Left lung (tissue), 10 donors: Measurements from ENCODE around the gene CAMLG. TPM values are rescaled to one million over a fixed set of nuclear protein-coding genes. Genes with fewer than 3 reads are reported as not detected.
"Not testable (repeated sequence)": the region's sequence is repeated elsewhere in the genome, so short reads cannot be mapped to it uniquely, and the experiment has no call there.

Source experiments
- ATAC-seq: fragments of 200-7000 bp; cut with Tn5 transposase; one replicate; pipeline ENCODE4 v1.9.1; 2020; ENCODE audit warnings: moderate library complexity
- DNase-seq, 4 donors: peaks; one replicate each; pipeline ENCODE4 v3.0.0-alpha.2; 2013 to 2020
- H3K27ac ChIP-seq, 2 donors: fragments of 200-600 bp; sonication (generic) in 1 of 2; one replicate each; pipeline versions ENCODE4 v1.5.0 to v1.8.0; 2020 to 2021
- H3K27me3 ChIP-seq, 2 donors: fragments of 200-600 bp; sonication (generic) in 1 of 2; one replicate each; pipeline versions ENCODE4 v1.5.0 to v1.8.0; 2020 to 2021
- H3K36me3 ChIP-seq, 2 donors: fragments of 200-600 bp; sonication (generic) in 1 of 2; one replicate each; pipeline versions ENCODE4 v1.5.0 to v1.8.0; 2020 to 2021
- H3K4me1 ChIP-seq, 2 donors: fragments of 200-600 bp; one replicate each; pipeline ENCODE4 v1.8.0; 2021
- H3K4me3 ChIP-seq, 2 donors: fragments of 200-600 bp; sonication (generic) in 1 of 2; one replicate each; pipeline versions ENCODE4 v1.5.0 to v1.8.0; 2020 to 2021; ENCODE audit warnings: mild to moderate bottlenecking in 1 of 2
- H3K9me3 ChIP-seq, 2 donors: fragments of 200-600 bp; sonication (generic) in 1 of 2; one replicate each; pipeline versions ENCODE4 v1.5.0 to v1.8.0; 2020 to 2021
- CTCF ChIP-seq, 2 donors: fragments of 200-600 bp; sonication (generic) in 1 of 2; IDR thresholded peaks; one replicate each; pipeline versions ENCODE4 v1.5.0 to v1.8.0; 2021; ENCODE audit warnings: antibody characterized with exemption in 2 of 2
- intact Hi-C, 2 donors: fragments of 100-400 bp; cut with DNase I; formaldehyde crosslinking; loops; one replicate each; pipeline versions ENCODE4 v1.11.2 to v1.14.2; 2022
- polyA plus RNA-seq, 6 donors: library from polyadenylated mRNA; unstranded; fragments of 120-200 nt; gene quantifications; one replicate each; pipeline ENCODE4 v1.2.1, GENCODE V29; 2013; ENCODE audit not compliant: insufficient read length in 6 of 6
- total RNA-seq, 2 donors: library from RNA; stranded (reverse); fragmentation: NEBNext Ultra II Directional; extraction: Animal tissue kit (Norgen Biotek cat#: 25700); gene quantifications; one replicate each; pipeline ENCODE4 v1.2.1, GENCODE V29; 2021
- donor health status: DM: no; HTN: yes; CAD: no.
- donor health status: DM: no; HTN: no; CAD: no.

Gene CAMLG
- total and polyA plus RNA-seq, 8 donors, result 23.6 to 71.6 (median 67.6) TPM

- peaks cover 0 to 99% of the 10 kb centered on the region in 2 donors for H3K36me3 ChIP-seq
- no peaks in the 10 kb centered on the region for H3K9me3 ChIP-seq
- TF ChIP-seq CTCF (IDR thresholded peaks at IDR 0.05), result no peak
- no peaks in the 10 kb centered on the region for H3K4me1 ChIP-seq
- ATAC-seq (no peak), DNase-seq (no peak)
- H3K4me3 ChIP-seq, result no peak overlapping the region
- H3K27me3 ChIP-seq, result no peaks in the 10 kb centered on the region
- intact Hi-C loops, result no loop called here
- H3K27ac ChIP-seq, result no peak overlapping the region
Measured at GRCh38 chr5:134714120-134714519, 24.2 kb upstream of the CAMLG start.

- no peaks in the 10 kb centered on the region for H3K4me1 ChIP-seq
- H3K9me3 ChIP-seq, result no peaks in the 10 kb centered on the region
- no peak overlapping the region for H3K4me3 ChIP-seq
- H3K27me3 ChIP-seq, result no peaks in the 10 kb centered on the region
- H3K36me3 ChIP-seq, result peaks cover 0 to 99% of the 10 kb centered on the region in 2 donors
- intact Hi-C loops, result no loop called here
- no peak for TF ChIP-seq CTCF (IDR thresholded peaks at IDR 0.05)
- H3K27ac ChIP-seq, result no peak overlapping the region
- ATAC-seq, result no peak
- DNase-seq, result no peak
Measured at GRCh38 chr5:134714541-134714940, 23.8 kb upstream of the CAMLG start.

GRCh38 chr5:134715466-134715865 lies 22.9 kb upstream of the CAMLG start:
- H3K27ac ChIP-seq, H3K4me3 ChIP-seq, H3K4me1 ChIP-seq, H3K9me3 ChIP-seq, intact Hi-C loops, DNase-seq, H3K27me3 ChIP-seq, ATAC-seq: not testable (repeated sequence)
- H3K36me3 ChIP-seq, result peaks cover 0 to 99% of the 10 kb centered on the region in 2 donors

GRCh38 chr5:134724872-134725271 lies 13.5 kb upstream of the CAMLG start:
- TF ChIP-seq CTCF (IDR thresholded peaks at IDR 0.05), result no peak
- H3K4me1 ChIP-seq, result no peaks in the 10 kb centered on the region
- DNase-seq, result no peak
- intact Hi-C loops, result no loop called here
- H3K36me3 ChIP-seq, result peaks cover 0 to 59% of the 10 kb centered on the region in 2 donors
- no peak overlapping the region for H3K4me3 ChIP-seq
- H3K27me3 ChIP-seq, result no peaks in the 10 kb centered on the region
- H3K9me3 ChIP-seq, result no peaks in the 10 kb centered on the region
- ATAC-seq, result no peak
- H3K27ac ChIP-seq, result no peak overlapping the region

GRCh38 chr5:134732819-134733218 lies 5.5 kb upstream of the CAMLG start:
- Histone ChIP-seq H3K36me3 (no peaks in the 10 kb centered on the region), H3K9me3 (no peaks in the 10 kb centered on the region), H3K27ac (no peak overlapping the region), H3K4me1 (peaks cover 0 to 8% of the 10 kb centered on the region in 2 donors), H3K4me3 (no peak overlapping the region), H3K27me3 (no peaks in the 10 kb centered on the region)
- TF ChIP-seq CTCF (IDR thresholded peaks at IDR 0.05), result no peak
- ATAC-seq, result no peak
- intact Hi-C loops, result no loop called here
- DNase-seq, result no peak

GRCh38 chr5:134735243-134735642 lies 3.1 kb upstream of the CAMLG start:
- Histone ChIP-seq H3K27ac (no peak overlapping the region), H3K4me1 (peaks cover 5 to 23% of the 10 kb centered on the region in 2 donors), H3K9me3 (no peaks in the 10 kb centered on the region), H3K36me3 (no peaks in the 10 kb centered on the region), H3K4me3 (no peak overlapping the region), H3K27me3 (no peaks in the 10 kb centered on the region)
- intact Hi-C loops, result no loop called here
- no peak for TF ChIP-seq CTCF (IDR thresholded peaks at IDR 0.05)
- ATAC-seq, result no peak
- DNase-seq, result no peak
